HG03520 (cell line): Measurements from ENCODE around the gene NPAS2.

Source experiments
- ATAC-seq: cut with Tn5 transposase; IDR thresholded peaks from one replicate; pipeline ENCODE4 v1.9.1; 2021; ENCODE audit warnings: mild to moderate bottlenecking, moderate library complexity; ENCODE audit not compliant: unreplicated experiment

The NPAS2 gene

GRCh38 chr2:101036562-101036961 is 216.6 kb downstream of the NPAS2 start:
- ATAC-seq, result no peak

- ATAC-seq, result no peak
These were observed 217.3 kb downstream of the NPAS2 start for GRCh38 chr2:101037161-101037755.

- ATAC-seq, result no peak
These were observed 218.7 kb downstream of the NPAS2 start for GRCh38 chr2:101038455-101039255.

GRCh38 chr2:101040072-101040471 is 220.1 kb downstream of the NPAS2 start:
- ATAC-seq, result no peak

- ATAC-seq, result no peak
These were observed 220.8 kb downstream of the NPAS2 start for GRCh38 chr2:101040761-101041160.

GRCh38 chr2:101041413-101041812 is 221.5 kb downstream of the NPAS2 start:
- ATAC-seq, result no peak

- ATAC-seq, result no peak
These were observed 225.4 kb downstream of the NPAS2 start for GRCh38 chr2:101045330-101045729.
